Measurements from ENCODE around the gene STIM2. TPM values are rescaled to one million over a fixed set of nuclear protein-coding genes. Genes with fewer than 3 reads are reported as not detected.

STIM2 gene
- total and polyA plus RNA-seq, 2 donors (not counting 1 experiment from before 2014, with no cell fraction given): 48.6 to 96.0 TPM

GRCh38 chr4:27055221-27055760, 194.7 kb downstream of the STIM2 start:
- Histone ChIP-seq H3K4me1 (ENCODE audit: control insufficient read depth in 2 of 2, insufficient read depth in 2 of 2, low read length in 2 of 2) (no peaks in the 10 kb centered on the region), H3K27ac (ENCODE audit: low read length in 2 of 2) (no peak overlapping the region), H3K4me3 (ENCODE audit: control extremely low read depth in 1 of 5, extremely low read depth in 1 of 5, insufficient read depth in 1 of 5, low read depth in 2 of 5, low read length in 4 of 5) (no peak overlapping the region), H3K4me2 (replicated peaks; ENCODE audit: low read depth, low read length, poor library complexity, severe bottlenecking) (no peak overlapping the region), H3K9ac (ENCODE audit: low read length) (no peak overlapping the region), H3K27me3 (replicated peaks in 1 of 4; ENCODE audit: control extremely low read depth in 1 of 4, control insufficient read depth in 3 of 4, insufficient read depth in 4 of 4, low read length in 3 of 4) (peaks cover 0 to 7% (median 2%) of the 10 kb centered on the region in 4 experiments), H3K36me3 (replicated peaks in 1 of 2; ENCODE audit: control extremely low read depth in 1 of 2, control insufficient read depth in 1 of 2, extremely low read depth in 1 of 2, insufficient read depth in 2 of 2, low read length in 1 of 2) (no peaks in the 10 kb centered on the region), H3K9me3 (ENCODE audit: control extremely low read depth in 1 of 3, control insufficient read depth in 2 of 3, insufficient read depth in 1 of 3, low read length in 2 of 3) (no peaks in the 10 kb centered on the region), H2AFZ (ENCODE audit: insufficient read depth, low read depth, low read length, poor library complexity, severe bottlenecking) (no peak overlapping the region), H4K20me1 (ENCODE audit: control insufficient read depth, insufficient read depth, low read length, poor library complexity, severe bottlenecking) (no peaks in the 10 kb centered on the region), H3K79me2 (ENCODE audit: control insufficient read depth, insufficient read depth, low read length) (no peaks in the 10 kb centered on the region)
- Mint-ChIP-seq H3K27me3 (peaks cover 46% of the 10 kb centered on the region), H3K27ac (no peak overlapping the region), H3K4me1 (no peaks in the 10 kb centered on the region), H3K9me3 (ENCODE audit: insufficient read depth) (no peaks in the 10 kb centered on the region), H3K4me3 (no peak overlapping the region)
- TF ChIP-seq EZH2 (IDR thresholded peaks at IDR 0.05; ENCODE audit: borderline replicate concordance, insufficient read depth, low read depth, low read length, poor library complexity, severe bottlenecking) (no peak), CTCF (IDR thresholded peaks at IDR 0.05) (no peak)
- ATAC-seq (ENCODE audit: low read depth): no peak
- no peak for DNase-seq
- ChIA-PET CTCF (no interaction called here), POLR2A (no interaction called here)
- WGBS (ENCODE audit: insufficient coverage): 77% methylated on average over 2 of the region's 3 CpGs
- intact Hi-C loops (cut with micrococcal nuclease): no loop called here

GRCh38 chr4:27056281-27056680, 195.6 kb downstream of the STIM2 start:
- ChIA-PET CTCF (interaction anchor here (1.7 kb wide), 1 partner anchor 8 kb away, joined by 8 read pairs; no protein-coding TSS in a partner anchor), POLR2A (no interaction called here)
- Histone ChIP-seq H3K79me2 (ENCODE audit: control insufficient read depth, insufficient read depth, low read length) (no peaks in the 10 kb centered on the region), H2AFZ (ENCODE audit: insufficient read depth, low read depth, low read length, poor library complexity, severe bottlenecking) (no peak overlapping the region), H4K20me1 (ENCODE audit: control insufficient read depth, insufficient read depth, low read length, poor library complexity, severe bottlenecking) (no peaks in the 10 kb centered on the region), H3K4me1 (ENCODE audit: control insufficient read depth in 2 of 2, insufficient read depth in 2 of 2, low read length in 2 of 2) (no peaks in the 10 kb centered on the region), H3K27ac (ENCODE audit: low read length in 2 of 2) (no peak overlapping the region), H3K36me3 (replicated peaks in 1 of 2; ENCODE audit: control extremely low read depth in 1 of 2, control insufficient read depth in 1 of 2, extremely low read depth in 1 of 2, insufficient read depth in 2 of 2, low read length in 1 of 2) (no peaks in the 10 kb centered on the region), H3K4me3 (ENCODE audit: control extremely low read depth in 1 of 5, extremely low read depth in 1 of 5, insufficient read depth in 1 of 5, low read depth in 2 of 5, low read length in 4 of 5) (no peak overlapping the region), H3K9ac (ENCODE audit: low read length) (no peak overlapping the region), H3K9me3 (ENCODE audit: control extremely low read depth in 1 of 3, control insufficient read depth in 2 of 3, insufficient read depth in 1 of 3, low read length in 2 of 3) (no peaks in the 10 kb centered on the region), H3K4me2 (replicated peaks; ENCODE audit: low read depth, low read length, poor library complexity, severe bottlenecking) (no peak overlapping the region), H3K27me3 (replicated peaks in 1 of 4; ENCODE audit: control extremely low read depth in 1 of 4, control insufficient read depth in 3 of 4, insufficient read depth in 4 of 4, low read length in 3 of 4) (peaks cover 0 to 4% (median 0%) of the 10 kb centered on the region in 4 experiments)
- TF ChIP-seq EZH2 (IDR thresholded peaks at IDR 0.05; ENCODE audit: borderline replicate concordance, insufficient read depth, low read depth, low read length, poor library complexity, severe bottlenecking): no peak
- no peak for TF ChIP-seq CTCF (IDR thresholded peaks at IDR 0.05)
- Mint-ChIP-seq H3K27me3 (peaks cover 40% of the 10 kb centered on the region), H3K4me1 (no peaks in the 10 kb centered on the region), H3K4me3 (no peak overlapping the region), H3K27ac (no peak overlapping the region), H3K9me3 (ENCODE audit: insufficient read depth) (no peaks in the 10 kb centered on the region)
- intact Hi-C loops (cut with micrococcal nuclease): no loop called here
- DNase-seq: no peak
- no peak for ATAC-seq (ENCODE audit: low read depth)
- WGBS (ENCODE audit: insufficient coverage): 88% methylated on average over 13 of the region's 16 CpGs

Measured in B cell (primary cell).